GM04503 (cell line): ENCODE data around the gene ZNF248.
"Not testable (repeated sequence)": the region's sequence is repeated elsewhere in the genome, so short reads cannot be mapped to it uniquely, and the experiment has no call there.

Experiments used
- DNase-seq: peaks from one replicate; pipeline ENCODE4 v3.0.0-alpha.2; 2012; ENCODE audit warnings: low read depth

Gene ZNF248

GRCh38 chr10:37739181-37739580 is 118.2 kb downstream of the ZNF248 start:
- DNase-seq = no peak

- DNase-seq = not testable (repeated sequence)
These were observed 119.2 kb downstream of the ZNF248 start for GRCh38 chr10:37738241-37738640.

DNA sequence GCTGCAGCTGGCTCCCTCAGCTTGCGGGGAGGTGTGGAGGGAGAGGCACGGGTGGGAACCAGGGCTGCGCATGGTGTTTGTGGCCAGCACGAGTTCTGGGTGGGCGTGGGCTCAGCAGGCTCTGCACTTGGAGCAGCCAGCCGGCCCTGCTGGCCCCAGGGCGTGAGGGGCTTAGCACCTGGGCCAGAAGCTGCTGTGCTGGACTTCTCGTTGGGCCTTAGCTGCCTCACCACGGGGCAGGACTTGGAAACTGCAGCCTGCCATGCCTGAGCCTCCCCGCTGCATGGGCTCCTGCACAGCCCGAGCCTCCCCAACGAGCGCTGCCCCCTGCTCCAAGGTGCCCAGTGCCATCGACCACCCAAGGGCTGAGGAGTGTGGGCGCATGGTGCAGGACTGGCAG is 120.1 kb downstream of the ZNF248 start:
- no peak for DNase-seq

- DNase-seq = no peak
These were observed 121.3 kb downstream of the ZNF248 start for GRCh38 chr10:37736120-37736519.

DNA sequence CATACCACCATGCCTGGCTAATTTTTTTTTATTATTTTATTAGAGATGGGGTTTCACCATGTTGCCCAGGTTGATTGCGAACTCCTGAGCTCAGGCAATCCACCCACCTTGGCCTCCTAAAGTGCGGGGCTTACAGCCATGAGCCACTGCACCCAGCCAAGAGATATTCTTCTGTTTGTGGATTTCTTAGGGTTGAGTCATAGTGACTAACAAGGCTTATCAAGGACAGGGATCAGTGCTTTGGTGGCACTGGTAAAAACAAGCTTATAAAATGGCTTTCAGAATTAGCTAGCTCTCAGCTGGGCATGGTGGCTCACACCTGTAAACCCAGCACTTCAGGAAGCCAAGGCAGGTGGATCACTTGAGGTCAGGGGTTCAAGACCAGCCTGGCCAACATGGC is 122.4 kb downstream of the ZNF248 start:
- no peak for DNase-seq
